GM19043 (cell line): ENCODE data around the gene REC114.
"Not testable (repeated sequence)": the region's sequence is repeated elsewhere in the genome, so short reads cannot be mapped to it uniquely, and the experiment has no call there.

ENCODE experiments used
- ATAC-seq: cut with Tn5 transposase; IDR thresholded peaks from one replicate; pipeline ENCODE4 v1.9.1; 2021; ENCODE audit warnings: low read depth; ENCODE audit not compliant: unreplicated experiment

Gene REC114

GRCh38 chr15:73442968-73443367 is at the start of gene REC114:
REC114 (plus strand) TSS chr15:73443164; CDS start chr15:73443186, 22 bp downstream.
- ATAC-seq = no peak

DNA sequence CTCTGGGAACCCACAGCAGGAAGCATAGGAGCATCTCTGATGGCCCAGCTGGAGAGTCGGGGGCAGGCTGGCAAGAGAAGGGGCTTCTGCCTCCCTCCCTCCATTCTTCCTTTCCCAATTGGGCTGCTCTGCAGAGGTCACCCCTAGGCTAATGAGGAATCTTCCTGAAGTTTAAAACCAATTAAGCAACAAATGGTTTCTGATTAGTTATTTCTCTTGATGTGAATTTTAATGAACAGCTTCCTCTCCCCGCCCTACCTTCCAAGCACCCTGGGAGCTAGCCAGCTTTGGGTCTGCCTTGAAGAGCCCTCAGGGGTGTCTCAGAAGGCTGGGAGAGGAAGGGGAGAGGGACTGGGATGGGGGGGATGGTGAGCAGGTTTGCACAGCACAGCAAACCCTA is 49.6 kb upstream of the REC114 start:
- no peak for ATAC-seq

DNA sequence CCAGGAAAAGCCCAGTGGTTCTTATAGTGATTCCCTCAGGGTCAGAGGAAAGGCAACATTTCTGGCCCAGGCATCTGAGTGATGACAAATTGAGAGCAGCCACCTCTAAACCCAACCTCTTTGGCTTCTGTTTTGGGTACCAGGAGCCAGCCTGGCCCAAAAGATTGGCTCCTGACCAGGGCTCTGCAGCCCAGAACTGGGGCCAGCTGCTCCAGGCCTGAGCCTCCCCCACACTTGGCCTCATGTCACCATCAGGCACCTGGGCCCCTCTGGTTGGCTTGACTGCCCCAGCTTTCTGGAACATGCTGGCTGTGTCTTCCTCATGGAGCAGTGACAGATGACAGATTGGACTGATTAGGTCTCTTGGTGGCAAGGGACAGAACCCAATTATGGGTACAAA is 48.2 kb upstream of the REC114 start:
- ATAC-seq = no peak

- no peak for ATAC-seq
Measured at GRCh38 chr15:73395671-73396070, 47.3 kb upstream of the REC114 start.

- ATAC-seq = no peak
Measured at GRCh38 chr15:73397461-73397860, 45.5 kb upstream of the REC114 start.

DNA sequence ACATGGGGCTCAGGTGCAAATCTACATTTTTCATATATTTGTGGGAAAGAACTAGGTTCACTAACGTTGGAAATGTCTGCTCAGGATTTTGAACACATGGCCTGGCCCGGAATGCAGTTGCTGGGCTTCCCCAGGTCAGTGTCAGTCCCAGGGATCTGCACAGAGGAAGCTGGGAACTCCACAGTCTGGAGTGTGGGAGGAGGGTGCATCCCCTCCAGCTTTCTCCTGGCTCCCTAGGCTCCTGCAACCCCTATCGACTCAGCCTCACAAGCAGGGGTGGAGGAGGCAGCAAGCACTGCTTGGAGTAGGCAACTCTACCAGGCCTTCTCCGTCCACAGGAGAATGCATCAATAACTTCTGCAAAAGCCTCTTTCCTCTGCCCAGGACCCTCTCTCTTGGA is 44.1 kb upstream of the REC114 start:
- no peak for ATAC-seq

GRCh38 chr15:73400222-73400621 is 42.7 kb upstream of the REC114 start:
- not testable (repeated sequence) for ATAC-seq

- no peak for ATAC-seq
Measured at GRCh38 chr15:73403171-73403570, 39.8 kb upstream of the REC114 start.

GRCh38 chr15:73414876-73415275 is 28.1 kb upstream of the REC114 start:
- ATAC-seq = no peak

DNA sequence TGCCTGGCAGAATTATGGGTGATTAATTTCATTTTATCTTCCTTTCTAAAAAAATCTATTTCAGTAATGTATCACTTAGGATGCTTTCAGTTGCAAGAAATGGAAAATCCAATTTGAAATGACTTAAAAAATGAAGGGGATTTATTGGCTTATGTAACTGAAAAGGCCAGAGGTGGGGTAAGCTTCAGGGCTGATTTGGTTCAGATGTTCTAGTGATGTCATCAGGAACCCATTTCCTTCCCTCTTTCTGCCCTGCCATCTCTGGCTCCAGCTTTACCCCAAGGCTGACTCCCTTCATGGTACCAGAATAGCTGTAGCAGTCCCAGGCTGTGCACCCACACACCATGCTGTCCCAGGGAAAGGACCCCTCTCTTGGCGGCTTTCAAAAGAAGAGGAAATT is 18.5 kb upstream of the REC114 start:
- ATAC-seq = no peak

GRCh38 chr15:73425510-73425909 is 17.5 kb upstream of the REC114 start:
- no peak for ATAC-seq

DNA sequence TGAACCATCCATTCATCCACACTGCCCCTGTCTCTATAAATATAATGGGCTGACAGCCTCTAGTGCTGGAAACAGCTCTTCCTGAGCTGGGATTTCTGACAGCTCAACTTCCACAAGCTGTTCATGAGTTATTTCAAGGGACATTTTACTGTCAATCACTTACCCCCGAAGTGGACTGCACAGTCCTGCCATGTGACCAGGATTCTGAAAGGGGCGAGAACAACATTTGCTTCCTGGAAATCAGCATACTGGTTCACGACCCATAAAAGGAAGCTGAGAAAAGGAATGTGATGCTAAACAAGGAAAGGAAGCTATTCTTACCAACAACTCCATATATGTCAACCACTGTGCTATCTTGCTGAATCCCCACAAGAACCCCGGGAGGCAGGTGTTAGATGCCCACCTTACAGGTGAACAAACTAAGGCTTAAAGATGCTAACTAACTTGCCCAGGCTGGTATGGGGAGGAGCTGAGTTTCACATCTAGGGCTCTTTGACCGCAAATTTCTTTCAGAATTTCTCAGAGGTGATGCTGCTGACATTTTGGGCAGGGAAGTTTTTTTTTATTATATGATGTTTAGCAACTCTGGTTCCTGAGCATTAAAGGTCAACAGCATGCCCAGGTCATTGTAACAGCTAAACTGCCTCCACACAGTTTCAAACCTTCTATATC is 16.5 kb upstream of the REC114 start:
- no peak for ATAC-seq

GRCh38 chr15:73431329-73431728 is 11.6 kb upstream of the REC114 start:
- not testable (repeated sequence) for ATAC-seq

DNA sequence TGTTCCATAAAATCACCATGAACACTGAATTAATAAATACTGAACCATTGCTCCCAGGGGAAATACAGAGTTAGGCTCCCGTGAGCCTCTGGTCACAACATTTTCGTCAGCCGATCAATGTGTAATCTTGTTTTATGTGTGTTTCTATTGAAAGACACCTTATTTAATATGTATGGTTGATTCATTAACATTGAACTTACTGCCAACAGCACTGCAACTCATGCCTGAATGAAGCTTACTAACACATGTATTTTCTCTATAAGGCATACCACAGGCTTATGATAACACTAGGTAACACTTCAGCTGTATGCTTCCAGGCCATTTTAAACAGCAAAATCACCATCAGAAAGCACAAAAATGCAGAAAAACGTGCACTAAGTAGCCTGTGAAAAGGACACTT is 9.1 kb upstream of the REC114 start:
- ATAC-seq = no peak

DNA sequence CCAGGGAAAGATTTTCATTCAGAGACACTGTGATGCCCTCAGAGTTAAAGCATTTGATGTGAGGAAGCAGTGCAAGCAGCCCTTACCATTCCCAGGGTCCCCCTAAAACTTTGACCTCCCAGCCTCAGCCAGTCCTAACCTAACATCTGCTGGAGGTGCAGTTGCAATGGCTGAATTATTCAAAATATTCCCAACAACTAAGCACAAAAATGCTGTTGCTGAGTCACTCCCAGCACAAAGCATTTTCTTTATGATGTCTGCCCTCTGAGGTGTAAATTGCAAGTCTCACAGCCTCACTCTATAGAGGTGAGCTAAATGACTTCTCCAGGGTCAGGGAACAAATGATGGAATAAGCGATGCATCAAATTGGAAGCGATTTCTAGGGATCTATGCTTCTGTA is 6.4 kb upstream of the REC114 start:
- no peak for ATAC-seq

DNA sequence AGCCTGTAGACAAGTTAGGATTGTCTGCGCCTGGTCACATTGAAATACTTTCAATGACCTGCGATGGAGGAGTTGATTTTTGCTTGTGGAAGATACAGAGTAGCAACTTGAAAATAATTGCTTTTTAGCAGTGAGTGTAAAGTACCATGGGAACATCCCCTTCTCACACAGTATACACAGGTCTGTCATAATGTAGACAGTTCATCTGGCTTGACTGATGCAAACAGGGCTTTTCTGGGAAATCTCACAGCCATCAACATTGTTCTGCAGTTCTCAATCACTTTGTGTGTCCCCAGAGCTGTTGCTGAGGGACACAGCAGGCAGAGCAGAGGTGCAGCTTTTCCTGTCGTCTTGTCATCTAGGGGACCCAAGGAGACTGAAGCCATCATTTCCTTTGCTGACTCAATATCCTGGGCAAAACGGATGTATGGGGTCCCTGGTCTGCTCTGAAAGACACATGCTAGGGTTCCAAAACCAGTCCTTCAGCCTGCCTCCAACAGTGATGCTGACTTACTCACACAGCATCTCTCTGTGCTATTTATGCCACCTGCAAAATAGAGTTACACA is 5.3 kb upstream of the REC114 start:
- no peak for ATAC-seq

DNA sequence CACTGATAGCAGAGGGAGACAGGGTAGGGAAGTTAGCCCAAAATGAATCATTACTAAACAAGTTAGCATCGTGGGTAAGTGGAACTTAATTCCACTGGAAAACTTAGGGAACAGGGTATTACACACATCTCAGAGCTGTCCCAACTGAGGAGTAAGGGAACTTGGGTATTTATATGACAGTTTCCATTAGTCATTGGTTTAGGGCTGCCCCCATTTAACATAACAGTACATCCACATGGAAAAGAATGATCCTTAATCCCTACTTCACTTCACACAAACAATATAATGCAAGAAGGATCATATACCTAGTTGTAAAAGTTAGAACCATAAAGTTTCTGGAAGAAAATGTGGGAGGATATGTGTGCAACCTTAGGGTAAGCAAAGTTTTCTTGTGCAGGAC is 4.3 kb upstream of the REC114 start:
- no peak for ATAC-seq

- ATAC-seq = no peak
Measured at GRCh38 chr15:73440571-73440970, 2.4 kb upstream of the REC114 start.

DNA sequence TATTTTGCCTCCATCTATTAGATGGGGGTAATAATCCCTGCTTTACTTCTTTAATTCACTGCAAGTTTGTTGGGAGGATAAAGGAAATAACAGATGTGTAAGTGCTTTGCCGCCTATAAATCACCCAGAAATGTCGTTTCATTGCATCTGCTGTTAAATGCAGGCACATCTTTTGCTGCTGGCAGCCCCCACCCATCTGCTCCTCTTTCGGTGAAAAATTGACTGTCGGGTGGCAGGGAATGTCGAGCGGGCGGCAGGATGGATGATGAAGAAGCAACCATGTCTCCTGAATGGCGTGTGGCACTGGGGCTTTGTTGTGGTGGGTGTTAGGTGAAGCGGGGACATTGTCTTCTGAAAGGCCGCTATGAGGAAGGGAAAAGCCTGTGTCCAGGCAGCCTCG is 543 bp upstream of the REC114 start:
- ATAC-seq = no peak

GRCh38 chr15:73447471-73447870 is 4.5 kb downstream of the REC114 start:
- not testable (repeated sequence) for ATAC-seq

DNA sequence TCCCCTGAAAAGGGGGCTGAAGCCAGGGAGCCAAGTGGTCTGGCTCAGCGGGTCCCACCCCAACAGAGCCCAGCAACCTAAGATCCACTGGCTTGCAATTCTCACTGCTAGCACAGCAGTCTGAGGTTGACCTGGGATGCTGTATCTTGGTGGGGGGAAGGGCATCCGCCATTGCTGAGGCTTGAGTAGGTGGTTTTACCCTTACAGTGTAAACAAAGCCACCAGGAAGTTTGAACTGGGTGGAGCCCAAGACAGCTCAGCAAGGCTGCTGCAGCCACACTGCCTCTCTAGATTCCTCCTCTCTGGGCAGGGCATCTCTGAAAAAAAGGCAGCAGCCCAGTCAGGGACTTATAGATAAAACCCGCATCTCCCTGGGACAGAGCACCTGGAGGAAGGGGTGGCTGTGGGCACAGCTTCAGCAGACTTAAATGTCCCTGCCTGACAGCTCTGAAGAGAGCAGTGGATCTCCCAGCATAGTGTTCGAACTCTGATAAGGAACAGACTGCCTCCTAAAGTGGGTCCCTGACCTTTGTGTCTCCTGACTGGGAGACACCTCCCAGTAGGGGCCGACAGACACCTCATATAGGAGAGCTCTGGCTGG is 5.3 kb downstream of the REC114 start:
- ATAC-seq = not testable (repeated sequence)

DNA sequence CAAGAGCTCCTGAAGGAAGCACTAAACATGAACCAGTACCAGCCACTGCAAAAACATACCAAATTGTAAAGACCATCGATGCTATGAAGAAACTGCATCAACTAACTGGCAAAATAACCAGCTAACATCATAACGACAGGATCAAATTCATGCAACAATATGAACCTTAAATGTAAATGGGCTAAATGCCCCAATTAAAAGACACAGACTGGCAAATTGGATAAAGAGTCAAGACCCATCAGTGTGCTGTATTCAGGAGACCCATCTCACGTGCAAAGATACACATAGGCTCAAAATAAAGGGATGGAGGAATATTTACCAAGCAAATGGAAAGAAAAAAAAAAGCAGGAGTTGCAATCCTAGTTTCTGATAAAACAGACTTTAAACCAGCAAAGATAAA is 7.0 kb downstream of the REC114 start:
- ATAC-seq = not testable (repeated sequence)
